Right lobe of liver (tissue), 6 donors: ENCODE data around the gene FHL3. TPM values are rescaled to one million over a fixed set of nuclear protein-coding genes. Genes with fewer than 3 reads are reported as not detected.
A peak's percentile ranks its signal among the peaks of the same experiment; 100 is the strongest.

Experiments used
- ATAC-seq, 4 donors: fragments of 200-7000 bp; cut with Tn5 transposase; one replicate each; pipeline ENCODE4 v1.9.1; 2020; ENCODE audit warnings: mild to moderate bottlenecking in 4 of 4, moderate library complexity in 4 of 4
- DNase-seq, 3 donors: peaks; one replicate each; pipeline ENCODE4 v3.0.0-alpha.2; 2020
- H3K27ac ChIP-seq, 3 donors: fragments of 200-600 bp; one replicate each; pipeline ENCODE4 v1.8.0; 2022
- H3K27me3 ChIP-seq, 2 donors: fragments of 200-600 bp; one replicate each; pipeline ENCODE4 v1.8.0; 2022
- H3K36me3 ChIP-seq, 4 donors: fragments of 200-600 bp; sonication (generic) in 1 of 4; one replicate each; pipeline versions ENCODE4 v1.5.1 to v1.8.0; 2017 to 2022; ENCODE audit warnings: control low read depth in 1 of 4
- H3K4me1 ChIP-seq, 4 donors: fragments of 200-600 bp; sonication (generic) in 1 of 4; one replicate each; pipeline versions ENCODE4 v1.5.1 to v1.8.0; 2017 to 2022; ENCODE audit warnings: control low read depth in 1 of 4
- H3K4me3 ChIP-seq, 3 donors: fragments of 200-600 bp; one replicate each; pipeline ENCODE4 v1.8.0; 2022
- H3K9me3 ChIP-seq, 4 donors: fragments of 200-600 bp; sonication (generic) in 1 of 4; one replicate each; pipeline versions ENCODE4 v1.5.1 to v1.8.0; 2017 to 2022; ENCODE audit warnings: control low read depth in 1 of 4
- CTCF ChIP-seq, 4 donors: fragments of 200-600 bp in 3 of 4; fragments of 450-650 bp in 1 of 4; IDR thresholded peaks; one replicate each; pipeline versions ENCODE4 v1.5.1 to v1.8.0; 2016 to 2022; ENCODE audit warnings: antibody characterized with exemption in 4 of 4, mild to moderate bottlenecking in 2 of 4
- POLR2A ChIP-seq: fragments of 450-650 bp; IDR thresholded peaks from one replicate; pipeline ENCODE4 v1.6.1; 2017; ENCODE audit warnings: antibody characterized with exemption, mild to moderate bottlenecking
- WGBS: methylation state at CpG from one replicate; pipeline ENCODE4 v1.1.6; 2018; ENCODE audit warnings: low coverage, low lambda C conversion rate; ENCODE audit not compliant: insufficient coverage; ENCODE audit errors: missing lambda C conversion rate; 5-methylcytosine and 5-hydroxymethylcytosine counted together
- intact Hi-C, 2 donors: fragments of 100-400 bp; cut with DNase I; formaldehyde crosslinking; loops; one replicate each; pipeline versions ENCODE4 v1.11.2 to v1.14.1; 2022
- total RNA-seq, 6 experiments: library from RNA; depleted of rRNA in 2 of 6; stranded (reverse); fragments of >200 nt in 2 of 6; fragmentation: NEBNext Ultra II Directional in 3 of 6; extraction: Animal tissue kit (Norgen Biotek cat#: 25700) in 3 of 6; gene quantifications; one replicate each; pipeline versions ENCODE4 v1.1.0 to v1.2.4, GENCODE V29; 2016 to 2023
- donor health status: DM: no; HTN: yes; CAD: no.
- donor health status: DM: no; HTN: no; CAD: no.
- donor health status: DM: no; HTN: no; CAD: no.
- donor health status: DM: no; HTN: yes; CAD: no.
- donor health status: DM: no; HTN: yes; CAD: no.

The FHL3 gene
- total RNA-seq, 6 experiments from 2014 or later = 1.3 to 7.1 (median 4.4) TPM

DNA sequence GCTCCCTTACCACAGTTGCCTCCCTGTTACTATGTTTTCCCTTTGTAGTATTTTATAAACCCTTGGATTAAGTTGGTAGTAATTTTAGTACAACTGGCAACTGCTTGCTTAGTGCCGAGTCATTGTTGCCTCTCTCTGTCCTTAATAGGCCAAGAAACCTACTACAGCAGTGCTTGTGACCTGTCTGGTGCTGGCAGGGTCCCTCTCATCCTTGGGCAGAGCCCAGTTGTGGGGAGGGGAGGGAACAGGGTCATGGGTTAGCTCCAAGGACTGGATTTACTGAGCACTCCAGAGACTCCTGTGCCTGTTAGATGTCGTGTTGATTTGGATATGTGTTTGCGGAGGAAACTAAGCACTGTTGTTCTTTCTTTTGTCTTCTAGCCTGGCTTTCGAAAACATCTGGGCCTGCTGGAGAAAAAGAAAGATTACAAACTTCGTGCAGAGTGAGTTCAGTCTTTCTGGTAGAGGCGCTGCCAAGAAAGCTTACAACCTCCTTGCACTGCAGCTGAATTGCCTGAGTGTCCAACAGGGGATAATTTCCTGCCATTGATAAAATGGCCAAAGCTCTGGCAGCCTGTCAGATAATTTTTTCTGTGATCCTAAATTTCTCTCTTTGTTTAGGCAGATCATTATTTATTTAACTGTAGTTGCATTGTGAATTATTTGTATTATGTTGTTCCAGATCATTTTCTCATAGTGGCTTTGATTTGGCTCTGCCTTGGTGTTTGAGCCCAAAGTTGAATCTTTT lies 10.8 kb upstream of the FHL3 start:
- DNase-seq (no peak), ATAC-seq (no peak)
- Histone ChIP-seq H3K9me3 (no peaks in the 10 kb centered on the region), H3K27ac (peak overlapping the region in 2 of 3 donors; percentile 8 to 17), H3K4me1 (peaks cover 0 to 23% (median 15%) of the 10 kb centered on the region in 4 donors), H3K27me3 (no peaks in the 10 kb centered on the region), H3K36me3 (peaks cover 0 to 48% (median 23%) of the 10 kb centered on the region in 4 donors), H3K4me3 (no peak overlapping the region)
- intact Hi-C loops = no loop called here
- TF ChIP-seq CTCF (IDR thresholded peaks at IDR 0.05) (no peak), POLR2A (no peak)
- WGBS = 45% methylated on average over 6 of the region's 6 CpGs

GRCh38 chr1:38014724-38015424 lies 9.6 kb upstream of the FHL3 start:
- ATAC-seq (no peak), DNase-seq (no peak)
- Histone ChIP-seq H3K4me3 (no peak overlapping the region), H3K4me1 (peaks cover 0 to 23% (median 15%) of the 10 kb centered on the region in 4 donors), H3K9me3 (no peaks in the 10 kb centered on the region), H3K36me3 (peaks cover 0 to 35% (median 18%) of the 10 kb centered on the region in 4 donors), H3K27me3 (no peaks in the 10 kb centered on the region), H3K27ac (peak overlapping the region in 1 of 3 donors; percentile 3)
- intact Hi-C loops = no loop called here
- TF ChIP-seq POLR2A = no peak
- TF ChIP-seq CTCF (IDR thresholded peaks at IDR 0.05) = no peak
- WGBS = 80% methylated on average over 10 of the region's 11 CpGs

DNA sequence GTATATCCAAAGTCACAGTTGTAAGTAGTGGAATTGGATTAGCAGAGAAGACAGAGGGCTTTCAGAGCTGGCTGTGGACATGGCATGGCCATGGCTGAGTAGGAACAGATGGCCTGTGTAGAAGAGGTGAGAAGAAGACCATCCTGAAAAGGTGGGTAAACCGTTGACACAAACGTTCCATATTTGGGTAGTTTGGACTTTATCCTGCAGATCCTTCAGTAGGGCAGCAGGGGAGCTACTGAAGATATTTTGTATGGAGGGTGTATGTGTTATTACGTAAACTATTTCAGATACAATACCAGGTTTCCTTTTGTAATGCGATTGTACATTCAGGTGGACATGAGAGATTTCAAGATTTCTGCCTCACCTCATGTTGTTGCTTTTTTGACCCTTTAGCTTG lies 8.9 kb upstream of the FHL3 start:
- H3K4me1 ChIP-seq = peaks cover 0 to 23% (median 15%) of the 10 kb centered on the region in 4 donors

GRCh38 chr1:38013227-38013622 lies 7.9 kb upstream of the FHL3 start:
- H3K36me3 ChIP-seq = peaks cover 0 to 19% (median 8%) of the 10 kb centered on the region in 4 donors
- 8% methylated on average over 4 of the region's 4 CpGs for WGBS
- ATAC-seq (no peak), DNase-seq (no peak)
- TF ChIP-seq CTCF (IDR thresholded peaks at IDR 0.05) = no peak
- no peak for TF ChIP-seq POLR2A
- H3K9me3 ChIP-seq = no peaks in the 10 kb centered on the region
- peak overlapping the region; percentile 66 to 79 (median 77) for H3K27ac ChIP-seq
- H3K4me1 ChIP-seq = peaks cover 0 to 21% (median 15%) of the 10 kb centered on the region in 4 donors
- no peaks in the 10 kb centered on the region for H3K27me3 ChIP-seq
- H3K4me3 ChIP-seq = peak overlapping the region; percentile 69 to 96 (median 78)
- intact Hi-C loops = no loop called here

More for the DNA sequence above, 8.9 kb upstream of the FHL3 start:
- intact Hi-C loops = no loop called here
- H3K27ac ChIP-seq = no peak overlapping the region
- no peaks in the 10 kb centered on the region for H3K9me3 ChIP-seq
- DNase-seq (no peak), ATAC-seq (no peak)
- 44% methylated on average over 4 of the region's 4 CpGs for WGBS
- TF ChIP-seq CTCF (IDR thresholded peaks at IDR 0.05) (no peak), POLR2A (no peak)
- H3K36me3 ChIP-seq = peaks cover 0 to 28% (median 14%) of the 10 kb centered on the region in 4 donors
- no peak overlapping the region for H3K4me3 ChIP-seq
- H3K27me3 ChIP-seq = no peaks in the 10 kb centered on the region
